ENCODE data around the gene STK11IP. TPM values are rescaled to one million over a fixed set of nuclear protein-coding genes. Genes with fewer than 3 reads are reported as not detected.

STK11IP gene
- total RNA-seq, 1 donor from 2014 or later: 8.9 TPM

DNA sequence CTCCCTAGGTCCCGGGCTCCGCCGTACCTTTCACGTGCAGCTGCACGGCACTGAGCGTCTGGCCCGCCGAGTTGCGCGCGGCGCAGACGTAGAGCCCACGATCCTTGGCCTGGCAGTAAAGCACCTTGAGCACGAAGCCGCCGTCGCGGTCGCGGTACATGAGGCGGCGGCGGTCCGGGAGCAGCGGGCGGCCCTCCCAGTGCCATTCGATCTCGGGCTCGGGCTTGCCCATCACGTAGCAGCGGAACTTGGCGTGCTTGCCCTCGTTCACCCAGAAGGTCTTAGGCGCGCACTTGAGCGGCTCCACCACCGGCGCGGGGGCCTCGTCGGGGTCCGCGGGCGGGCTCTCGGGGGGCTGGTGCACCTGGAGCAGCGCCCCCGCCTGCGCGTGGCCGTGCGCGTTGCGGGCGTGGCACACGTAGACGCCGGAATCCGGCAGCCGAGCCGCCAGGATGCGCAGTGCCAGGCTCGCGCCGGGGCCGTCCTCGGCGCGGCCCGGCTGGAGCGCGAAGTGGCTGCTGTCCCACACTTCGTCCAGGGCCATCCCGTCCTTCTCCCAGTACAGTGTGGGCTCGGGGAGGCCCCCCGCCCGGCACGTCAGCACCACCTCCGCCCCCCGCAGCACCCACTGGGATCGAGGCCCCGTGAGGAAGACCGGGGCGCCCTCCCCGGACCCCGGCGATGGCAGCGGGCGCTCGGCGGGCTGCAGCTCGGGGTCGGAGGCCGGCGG, 27.3 kb upstream of the STK11IP start:
- H3K4me3 ChIP-seq (ENCODE audit: low read length in 3 of 3): peak overlapping the region; percentile 54 to 77 (median 76)
- H3K9me3 ChIP-seq (ENCODE audit: control insufficient read depth in 3 of 3, low read length in 3 of 3): no peaks in the 10 kb centered on the region
- H3K27ac ChIP-seq (ENCODE audit: low read depth, low read length): peak overlapping the region; percentile 56
- H3K9ac ChIP-seq (ENCODE audit: low read depth in 1 of 3, low read length in 3 of 3): peak overlapping the region; percentile 19 to 89 (median 77)
- H3K27me3 ChIP-seq (ENCODE audit: control insufficient read depth in 3 of 3, insufficient read depth in 3 of 3, low read length in 3 of 3): no peaks in the 10 kb centered on the region
- peaks cover 16 to 26% (median 23%) of the 10 kb centered on the region in 3 donors for H3K36me3 ChIP-seq (ENCODE audit: control insufficient read depth in 3 of 3, insufficient read depth in 3 of 3, low read length in 3 of 3)
- H3K4me1 ChIP-seq (ENCODE audit: control insufficient read depth in 3 of 3, insufficient read depth in 3 of 3, low read length in 3 of 3): peaks cover 12 to 20% (median 18%) of the 10 kb centered on the region in 3 donors

DNA sequence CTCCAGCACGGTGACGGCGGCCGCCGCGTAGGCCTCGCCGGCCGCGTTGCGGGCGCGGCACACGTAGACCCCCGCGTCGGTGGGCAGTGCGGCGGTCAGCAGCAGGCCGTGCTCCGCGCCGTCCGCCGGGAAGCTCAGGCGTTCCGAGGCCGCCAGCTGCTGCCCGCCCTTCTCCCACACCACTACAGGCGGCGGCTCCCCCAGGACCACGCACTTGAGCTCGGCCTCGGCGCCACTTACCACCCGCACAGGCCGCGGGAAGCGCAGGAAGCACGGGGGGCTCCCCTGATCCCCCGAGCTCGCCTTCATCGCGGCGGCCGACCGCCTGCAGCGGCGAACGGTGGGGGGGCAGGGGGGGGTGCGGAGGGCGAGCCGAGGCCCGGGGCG, 26.7 kb upstream of the STK11IP start:
- Histone ChIP-seq H3K27me3 (ENCODE audit: control insufficient read depth in 3 of 3, insufficient read depth in 3 of 3, low read length in 3 of 3) (peaks cover 0 to 2% (median 0%) of the 10 kb centered on the region in 3 donors), H3K27ac (ENCODE audit: low read depth, low read length) (peak overlapping the region; percentile 82), H3K4me1 (ENCODE audit: control insufficient read depth in 3 of 3, insufficient read depth in 3 of 3, low read length in 3 of 3) (peaks cover 12 to 25% (median 23%) of the 10 kb centered on the region in 3 donors), H3K36me3 (ENCODE audit: control insufficient read depth in 3 of 3, insufficient read depth in 3 of 3, low read length in 3 of 3) (peaks cover 12 to 22% (median 18%) of the 10 kb centered on the region in 3 donors), H3K9ac (ENCODE audit: low read depth in 1 of 3, low read length in 3 of 3) (peak overlapping the region; percentile 19 to 89 (median 77)), H3K4me3 (ENCODE audit: low read length in 3 of 3) (peak overlapping the region; percentile 54 to 77 (median 76)), H3K9me3 (ENCODE audit: control insufficient read depth in 3 of 3, low read length in 3 of 3) (no peaks in the 10 kb centered on the region)

DNA sequence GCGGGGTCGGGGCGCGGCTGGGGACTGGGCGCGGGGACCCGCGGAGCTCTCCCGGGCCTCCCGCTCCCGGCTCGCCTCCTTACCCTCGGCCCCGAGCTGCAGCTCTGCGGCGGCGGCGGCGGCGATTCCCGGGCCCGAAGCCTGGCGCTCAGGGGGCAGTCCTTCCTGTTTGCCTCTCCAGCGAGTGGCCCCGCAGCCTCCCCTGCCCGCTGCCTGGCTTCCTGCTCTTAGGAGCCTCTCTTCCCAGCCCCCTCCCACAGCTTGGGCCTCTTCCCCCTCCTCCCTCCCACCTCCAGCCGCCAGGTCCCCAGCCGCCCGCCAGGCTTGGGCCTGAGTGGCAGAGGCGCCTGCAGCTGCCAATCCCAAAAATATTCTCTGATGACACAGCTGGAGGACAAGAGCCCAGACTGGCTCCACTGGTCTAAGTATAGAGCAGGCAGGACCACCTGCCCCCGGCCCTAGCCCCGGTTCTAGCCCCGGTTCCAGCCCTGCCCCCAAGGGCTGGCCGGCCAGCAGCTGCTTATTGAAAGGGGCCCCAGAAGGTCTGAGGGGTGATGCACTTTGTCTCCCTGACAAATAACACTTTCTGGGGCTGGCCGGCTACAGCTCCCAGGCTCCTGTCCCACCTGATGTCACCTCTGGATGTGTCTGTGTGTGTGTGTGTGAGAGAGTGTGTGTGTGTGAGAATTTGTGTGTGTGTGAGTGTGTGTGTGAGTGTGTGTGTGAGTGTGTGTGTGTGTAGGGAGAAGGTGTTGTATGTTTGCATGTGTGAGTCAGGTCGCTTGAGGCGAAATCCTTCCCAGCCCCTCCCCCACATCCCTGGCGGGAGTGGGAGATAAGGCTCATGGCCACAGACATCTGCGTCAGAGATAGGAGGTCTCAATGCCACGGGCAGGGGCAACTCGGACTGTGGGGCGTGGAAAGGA, 26.1 kb upstream of the STK11IP start, which contains the start of gene OBSL1:
OBSL1 (minus strand) TSS at position 229 of the 926 bp plus-strand sequence. CDS start 307 bp downstream, outside the sequence.
- H3K27me3 ChIP-seq (ENCODE audit: control insufficient read depth in 3 of 3, insufficient read depth in 3 of 3, low read length in 3 of 3): peaks cover 0 to 3% (median 0%) of the 10 kb centered on the region in 3 donors
- H3K36me3 ChIP-seq (ENCODE audit: control insufficient read depth in 3 of 3, insufficient read depth in 3 of 3, low read length in 3 of 3): peaks cover 5 to 19% (median 14%) of the 10 kb centered on the region in 3 donors
- peak within 1 kb of the TSS; percentile 54 to 77 (median 76) for H3K4me3 ChIP-seq (ENCODE audit: low read length in 3 of 3)
- H3K9me3 ChIP-seq (ENCODE audit: control insufficient read depth in 3 of 3, low read length in 3 of 3): no peaks in the 10 kb centered on the region
- peak within 1 kb of the TSS; percentile 82 for H3K27ac ChIP-seq (ENCODE audit: low read depth, low read length)
- peak within 1 kb of the TSS; percentile 77 to 89 (median 83) for H3K9ac ChIP-seq (ENCODE audit: low read depth in 1 of 3, low read length in 3 of 3)
- peaks cover 12 to 29% (median 25%) of the 10 kb centered on the region in 3 donors for H3K4me1 ChIP-seq (ENCODE audit: control insufficient read depth in 3 of 3, insufficient read depth in 3 of 3, low read length in 3 of 3)

DNA sequence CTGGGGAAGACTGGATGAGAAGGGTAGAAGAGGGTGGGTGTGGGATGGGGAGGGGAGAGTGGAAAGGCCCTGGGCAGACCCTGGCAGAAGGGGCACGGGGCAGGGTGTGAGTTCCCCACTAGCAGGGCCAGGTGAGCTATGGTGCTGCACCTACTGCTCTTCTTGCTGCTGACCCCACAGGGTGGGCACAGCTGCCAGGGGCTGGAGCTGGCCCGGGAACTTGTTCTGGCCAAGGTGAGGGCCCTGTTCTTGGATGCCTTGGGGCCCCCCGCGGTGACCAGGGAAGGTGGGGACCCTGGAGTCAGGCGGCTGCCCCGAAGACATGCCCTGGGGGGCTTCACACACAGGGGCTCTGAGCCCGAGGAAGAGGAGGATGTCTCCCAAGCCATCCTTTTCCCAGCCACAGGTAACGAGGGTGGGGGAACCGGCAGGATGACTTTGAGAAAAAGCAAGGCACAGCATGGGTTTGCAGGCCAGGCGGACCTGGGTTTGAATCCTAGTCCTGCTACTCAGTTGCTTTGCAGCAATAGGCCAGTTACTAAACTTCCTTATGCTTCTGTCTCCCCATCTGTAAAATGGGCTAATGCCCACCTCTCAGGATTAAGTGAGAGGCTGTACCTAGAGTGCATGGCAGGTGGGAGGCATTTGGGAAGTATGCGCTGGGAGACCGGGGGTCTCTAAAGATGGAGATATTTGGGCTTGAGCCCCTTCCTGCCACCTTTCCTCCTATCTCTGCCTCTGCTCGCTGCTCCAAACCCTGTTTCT, 25.2 kb upstream of the STK11IP start, which contains the start of gene INHA:
INHA (plus strand) TSS at position 74 of the 765 bp plus-strand sequence; CDS start at position 139, 65 bp downstream.
- Histone ChIP-seq H3K4me1 (ENCODE audit: control insufficient read depth in 3 of 3, insufficient read depth in 3 of 3, low read length in 3 of 3) (peaks cover 12 to 29% (median 25%) of the 10 kb centered on the region in 3 donors), H3K9ac (ENCODE audit: low read depth in 1 of 3, low read length in 3 of 3) (peak within 1 kb of the TSS; percentile 76 to 83 (median 81)), H3K27ac (ENCODE audit: low read depth, low read length) (peak within 1 kb of the TSS; percentile 82)

DNA sequence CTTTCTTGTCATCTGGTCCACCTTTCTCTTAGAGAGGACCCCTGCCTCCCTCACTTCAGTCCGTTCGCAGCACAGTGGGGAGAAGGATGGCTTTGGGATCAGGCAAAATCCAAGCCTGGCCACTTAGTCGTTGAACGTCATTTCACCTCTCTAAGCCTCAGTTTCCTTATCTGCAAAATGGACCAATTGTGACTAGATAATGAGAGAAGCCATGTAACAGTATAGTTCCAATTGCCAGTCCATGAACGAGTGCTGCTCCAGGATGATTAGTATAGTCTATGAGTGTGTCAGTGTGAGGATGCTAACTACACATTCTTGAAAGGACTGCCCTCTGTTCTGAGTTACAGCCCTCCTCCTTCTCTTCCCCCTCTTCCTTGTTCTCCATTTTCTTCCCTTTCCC, 24.5 kb upstream of the STK11IP start:
- peaks cover 0 to 5% (median 2%) of the 10 kb centered on the region in 3 donors for H3K36me3 ChIP-seq (ENCODE audit: control insufficient read depth in 3 of 3, insufficient read depth in 3 of 3, low read length in 3 of 3)
- H3K27me3 ChIP-seq (ENCODE audit: control insufficient read depth in 3 of 3, insufficient read depth in 3 of 3, low read length in 3 of 3): peaks cover 0 to 8% (median 0%) of the 10 kb centered on the region in 3 donors
- H3K4me3 ChIP-seq (ENCODE audit: low read length in 3 of 3): no peak overlapping the region
- no peak overlapping the region for H3K9ac ChIP-seq (ENCODE audit: low read depth in 1 of 3, low read length in 3 of 3)
- H3K4me1 ChIP-seq (ENCODE audit: control insufficient read depth in 3 of 3, insufficient read depth in 3 of 3, low read length in 3 of 3): peaks cover 12 to 29% (median 25%) of the 10 kb centered on the region in 3 donors
- no peak overlapping the region for H3K27ac ChIP-seq (ENCODE audit: low read depth, low read length)
- H3K9me3 ChIP-seq (ENCODE audit: control insufficient read depth in 3 of 3, low read length in 3 of 3): no peaks in the 10 kb centered on the region

More for the DNA sequence above, 25.2 kb upstream of the STK11IP start, which contains the start of gene INHA:
- peaks cover 0 to 12% (median 6%) of the 10 kb centered on the region in 3 donors for H3K36me3 ChIP-seq (ENCODE audit: control insufficient read depth in 3 of 3, insufficient read depth in 3 of 3, low read length in 3 of 3)
- peaks cover 0 to 8% (median 0%) of the 10 kb centered on the region in 3 donors for H3K27me3 ChIP-seq (ENCODE audit: control insufficient read depth in 3 of 3, insufficient read depth in 3 of 3, low read length in 3 of 3)
- H3K4me3 ChIP-seq (ENCODE audit: low read length in 3 of 3): peak within 1 kb of the TSS in 2 of 3 donors; percentile 65 to 76
- no peaks in the 10 kb centered on the region for H3K9me3 ChIP-seq (ENCODE audit: control insufficient read depth in 3 of 3, low read length in 3 of 3)

DNA sequence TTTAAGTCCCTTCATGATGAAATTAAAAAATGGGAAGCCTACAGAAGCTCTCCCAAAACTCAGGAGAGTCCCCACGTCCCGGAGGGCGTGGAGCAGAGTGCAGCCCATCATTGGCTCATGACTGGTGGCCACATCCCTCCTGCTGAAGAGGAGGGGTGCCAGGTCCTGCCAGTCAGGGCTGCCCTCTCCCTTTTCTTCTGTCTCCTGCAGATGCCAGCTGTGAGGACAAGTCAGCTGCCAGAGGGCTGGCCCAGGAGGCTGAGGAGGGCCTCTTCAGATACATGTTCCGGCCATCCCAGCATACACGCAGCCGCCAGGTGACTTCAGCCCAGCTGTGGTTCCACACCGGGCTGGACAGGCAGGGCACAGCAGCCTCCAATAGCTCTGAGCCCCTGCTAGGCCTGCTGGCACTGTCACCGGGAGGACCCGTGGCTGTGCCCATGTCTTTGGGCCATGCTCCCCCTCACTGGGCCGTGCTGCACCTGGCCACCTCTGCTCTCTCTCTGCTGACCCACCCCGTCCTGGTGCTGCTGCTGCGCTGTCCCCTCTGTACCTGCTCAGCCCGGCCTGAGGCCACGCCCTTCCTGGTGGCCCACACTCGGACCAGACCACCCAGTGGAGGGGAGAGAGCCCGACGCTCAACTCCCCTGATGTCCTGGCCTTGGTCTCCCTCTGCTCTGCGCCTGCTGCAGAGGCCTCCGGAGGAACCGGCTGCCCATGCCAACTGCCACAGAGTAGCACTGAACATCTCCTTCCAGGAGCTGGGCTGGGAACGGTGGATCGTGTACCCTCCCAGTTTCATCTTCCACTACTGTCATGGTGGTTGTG, 23.0 kb upstream of the STK11IP start:
- no peak overlapping the region for H3K27ac ChIP-seq (ENCODE audit: low read depth, low read length)

DNA sequence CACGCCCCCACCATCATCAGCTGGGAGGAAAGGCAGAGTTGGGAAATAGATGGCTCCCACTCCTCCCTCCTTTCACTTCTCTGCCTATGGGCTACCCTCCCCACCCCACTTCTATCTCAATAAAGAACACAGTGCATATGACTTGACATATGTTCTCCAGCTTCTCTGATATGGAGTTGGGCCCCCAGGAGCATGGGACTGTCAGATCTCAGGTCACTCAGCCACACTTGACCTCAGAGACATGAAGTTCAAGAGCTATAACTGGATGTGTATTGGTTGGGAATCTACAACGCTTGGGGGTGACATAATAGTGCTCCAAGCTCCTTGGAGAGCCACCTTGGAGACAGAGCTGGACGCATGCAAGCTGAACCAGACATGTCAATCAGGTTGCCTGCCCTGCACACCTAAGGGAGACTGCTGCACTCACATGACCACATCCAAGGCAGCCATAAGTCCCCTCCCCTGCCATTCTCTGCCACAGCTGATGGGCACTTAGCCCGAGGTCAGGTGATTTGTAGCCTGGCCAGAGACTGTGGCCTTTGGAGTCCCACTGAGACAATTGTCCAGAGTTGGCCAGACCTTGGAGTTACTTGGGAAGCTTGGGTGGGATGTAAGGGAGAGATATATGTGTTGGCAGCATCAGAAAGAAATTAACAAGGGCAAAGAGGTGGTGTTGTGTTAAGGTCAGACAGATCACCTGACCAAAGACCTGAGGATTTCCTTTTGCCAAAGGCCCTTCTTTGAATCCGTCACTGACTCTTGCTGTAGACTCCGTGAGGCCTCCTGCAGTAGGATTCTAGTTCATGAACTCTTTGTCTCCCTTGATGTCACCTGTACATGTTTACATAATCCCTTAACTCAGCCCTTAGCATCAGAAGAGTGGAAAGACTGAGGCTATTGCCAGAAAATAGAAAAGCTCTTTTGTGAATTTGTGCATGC, 21.8 kb upstream of the STK11IP start:
- Histone ChIP-seq H3K4me1 (ENCODE audit: control insufficient read depth in 3 of 3, insufficient read depth in 3 of 3, low read length in 3 of 3) (peaks cover 10 to 21% (median 16%) of the 10 kb centered on the region in 3 donors), H3K4me3 (ENCODE audit: low read length in 3 of 3) (no peak overlapping the region), H3K27me3 (ENCODE audit: control insufficient read depth in 3 of 3, insufficient read depth in 3 of 3, low read length in 3 of 3) (peaks cover 0 to 8% (median 0%) of the 10 kb centered on the region in 3 donors), H3K36me3 (ENCODE audit: control insufficient read depth in 3 of 3, insufficient read depth in 3 of 3, low read length in 3 of 3) (no peaks in the 10 kb centered on the region), H3K9me3 (ENCODE audit: control insufficient read depth in 3 of 3, low read length in 3 of 3) (no peaks in the 10 kb centered on the region), H3K9ac (ENCODE audit: low read depth in 1 of 3, low read length in 3 of 3) (no peak overlapping the region), H3K27ac (ENCODE audit: low read depth, low read length) (no peak overlapping the region)

More for the DNA sequence above, 23.0 kb upstream of the STK11IP start:
- H3K36me3 ChIP-seq (ENCODE audit: control insufficient read depth in 3 of 3, insufficient read depth in 3 of 3, low read length in 3 of 3): peaks cover 0 to 1% (median under 1%) of the 10 kb centered on the region in 3 donors
- no peaks in the 10 kb centered on the region for H3K9me3 ChIP-seq (ENCODE audit: control insufficient read depth in 3 of 3, low read length in 3 of 3)
- H3K4me1 ChIP-seq (ENCODE audit: control insufficient read depth in 3 of 3, insufficient read depth in 3 of 3, low read length in 3 of 3): peaks cover 15 to 29% (median 20%) of the 10 kb centered on the region in 3 donors
- H3K9ac ChIP-seq (ENCODE audit: low read depth in 1 of 3, low read length in 3 of 3): no peak overlapping the region
- H3K27me3 ChIP-seq (ENCODE audit: control insufficient read depth in 3 of 3, insufficient read depth in 3 of 3, low read length in 3 of 3): peaks cover 0 to 8% (median 0%) of the 10 kb centered on the region in 3 donors
- H3K4me3 ChIP-seq (ENCODE audit: low read length in 3 of 3): no peak overlapping the region

All from skeletal muscle tissue (tissue), 4 donors.